Islet precursor cell (in vitro differentiated cells): ENCODE results near the gene TUBG2.
"Not testable (repeated sequence)": the region's sequence is repeated elsewhere in the genome, so short reads cannot be mapped to it uniquely, and the experiment has no call there.

Experiments used
- DNase-seq: peaks from one replicate; pipeline ENCODE4 v3.0.0-alpha.2; 2018

TUBG2 gene

GRCh38 chr17:42655528-42655927 lies 3.6 kb upstream of the TUBG2 start:
- no peak for DNase-seq

GRCh38 chr17:42657824-42658588 lies 1.1 kb upstream of the TUBG2 start:
- DNase-seq: no peak

- not testable (repeated sequence) for DNase-seq
Observed at GRCh38 chr17:42659932-42660274, 819 bp downstream of the TUBG2 start.

GRCh38 chr17:42660692-42661345 lies 1.7 kb downstream of the TUBG2 start:
- peak; percentile 71 for DNase-seq

GRCh38 chr17:42665581-42666001 lies 6.5 kb downstream of the TUBG2 start:
- no peak for DNase-seq

GRCh38 chr17:42666126-42666525 lies 7.0 kb downstream of the TUBG2 start:
- DNase-seq: not testable (repeated sequence)

GRCh38 chr17:42667088-42667951 lies 8.2 kb downstream of the TUBG2 start:
- DNase-seq: peak; percentile 91

GRCh38 chr17:42669705-42669976 lies 10.6 kb downstream of the TUBG2 start:
- peak; percentile 70 for DNase-seq

GRCh38 chr17:42669977-42670788 lies 11.1 kb downstream of the TUBG2 start:
- peak; percentile 82 for DNase-seq

- DNase-seq: peak; percentile 88
Observed at GRCh38 chr17:42670789-42671657, 11.9 kb downstream of the TUBG2 start.

GRCh38 chr17:42672038-42672437 lies 13.0 kb downstream of the TUBG2 start:
- peak; percentile 82 for DNase-seq

- peak; percentile 70 for DNase-seq
Observed at GRCh38 chr17:42673266-42673884, 14.3 kb downstream of the TUBG2 start.

GRCh38 chr17:42673885-42674754 lies 15.0 kb downstream of the TUBG2 start:
- DNase-seq: peak; percentile 85

GRCh38 chr17:42674755-42675347 lies 15.8 kb downstream of the TUBG2 start:
- no peak for DNase-seq

- no peak for DNase-seq
Observed at GRCh38 chr17:42675348-42675964, 16.4 kb downstream of the TUBG2 start.

GRCh38 chr17:42675965-42676423 lies 16.9 kb downstream of the TUBG2 start:
- peak; percentile 83 for DNase-seq

- DNase-seq: no peak
Observed at GRCh38 chr17:42676424-42677011, 17.4 kb downstream of the TUBG2 start, which contains the start of gene PLEKHH3. PLEKHH3 (minus strand) TSS chr17:42676994; CDS start chr17:42676563, 431 bp downstream.

GRCh38 chr17:42677012-42677857 lies 18.2 kb downstream of the TUBG2 start:
- DNase-seq: peak; percentile 100
